Measurements from ENCODE around the gene ELMO1.

Gene ELMO1

GRCh38 chr7:37102518-37103137 is 346.0 kb downstream of the ELMO1 start:
- no peak overlapping the region for H3K4me3 ChIP-seq (ENCODE audit: low read depth, low read length)
- no peak for TF ChIP-seq CTCF (IDR thresholded peaks at IDR 0.05; ENCODE audit: low read depth, low read length, missing control alignments)
- in situ Hi-C loops (cut with HindIII; ENCODE audit: low sequenced_read_pairs), result no loop called here
- no peak for DNase-seq (ENCODE audit: low read depth)

GRCh38 chr7:37100735-37101331 is 347.8 kb downstream of the ELMO1 start:
- no peak for TF ChIP-seq CTCF (IDR thresholded peaks at IDR 0.05; ENCODE audit: low read depth, low read length, missing control alignments)
- DNase-seq (ENCODE audit: low read depth), result no peak
- in situ Hi-C loops (cut with HindIII; ENCODE audit: low sequenced_read_pairs), result no loop called here
- H3K4me3 ChIP-seq (ENCODE audit: low read depth, low read length), result no peak overlapping the region

- DNase-seq (ENCODE audit: low read depth), result no peak
- TF ChIP-seq CTCF (IDR thresholded peaks at IDR 0.05; ENCODE audit: low read depth, low read length, missing control alignments), result no peak
- no peak overlapping the region for H3K4me3 ChIP-seq (ENCODE audit: low read depth, low read length)
- in situ Hi-C loops (cut with HindIII; ENCODE audit: low sequenced_read_pairs), result no loop called here
Measured at GRCh38 chr7:37098762-37099161, 349.9 kb downstream of the ELMO1 start.

- in situ Hi-C loops (cut with HindIII; ENCODE audit: low sequenced_read_pairs), result no loop called here
- H3K4me3 ChIP-seq (ENCODE audit: low read depth, low read length), result no peak overlapping the region
- DNase-seq (ENCODE audit: low read depth), result no peak
- no peak for TF ChIP-seq CTCF (IDR thresholded peaks at IDR 0.05; ENCODE audit: low read depth, low read length, missing control alignments)
Measured at GRCh38 chr7:37097983-37098382, 350.7 kb downstream of the ELMO1 start.

- DNase-seq (ENCODE audit: low read depth), result no peak
- in situ Hi-C loops (cut with HindIII; ENCODE audit: low sequenced_read_pairs), result no loop called here
- H3K4me3 ChIP-seq (ENCODE audit: low read depth, low read length), result no peak overlapping the region
- TF ChIP-seq CTCF (IDR thresholded peaks at IDR 0.05; ENCODE audit: low read depth, low read length, missing control alignments), result no peak
Measured at GRCh38 chr7:37097276-37097675, 351.4 kb downstream of the ELMO1 start.

GRCh38 chr7:37096341-37096740 is 352.3 kb downstream of the ELMO1 start:
- no peak for DNase-seq (ENCODE audit: low read depth)
- in situ Hi-C loops (cut with HindIII; ENCODE audit: low sequenced_read_pairs), result no loop called here
- no peak overlapping the region for H3K4me3 ChIP-seq (ENCODE audit: low read depth, low read length)
- no peak for TF ChIP-seq CTCF (IDR thresholded peaks at IDR 0.05; ENCODE audit: low read depth, low read length, missing control alignments)

Data from astrocyte of the cerebellum (primary cell).